ENCODE data around the gene PARP15.

GRCh38 chr3:122572940-122573412, 4.5 kb upstream of the PARP15 start:
- no peak for TF ChIP-seq EZH2 (IDR thresholded peaks at IDR 0.05; ENCODE audit: borderline replicate concordance, low read depth, low read length, severe bottlenecking)
- no peak for TF ChIP-seq MYC (IDR thresholded peaks at IDR 0.05; ENCODE audit: low read depth, low read length)
- no peak for TF ChIP-seq CTCF (IDR thresholded peaks at IDR 0.05; ENCODE audit: extremely low read depth in 1 of 2, insufficient read depth in 1 of 2, low read depth in 1 of 2, low read length in 2 of 2)
- TF ChIP-seq POLR2AphosphoS5 (IDR thresholded peaks at IDR 0.05; ENCODE audit: insufficient read depth, low read depth, low read length) = peak; percentile 33

All from endothelial cell of umbilical vein (primary cell).